ENCODE data around the gene PCYT1A.
"Not testable (repeated sequence)": the region's sequence is repeated elsewhere in the genome, so short reads cannot be mapped to it uniquely, and the experiment has no call there.

DNA sequence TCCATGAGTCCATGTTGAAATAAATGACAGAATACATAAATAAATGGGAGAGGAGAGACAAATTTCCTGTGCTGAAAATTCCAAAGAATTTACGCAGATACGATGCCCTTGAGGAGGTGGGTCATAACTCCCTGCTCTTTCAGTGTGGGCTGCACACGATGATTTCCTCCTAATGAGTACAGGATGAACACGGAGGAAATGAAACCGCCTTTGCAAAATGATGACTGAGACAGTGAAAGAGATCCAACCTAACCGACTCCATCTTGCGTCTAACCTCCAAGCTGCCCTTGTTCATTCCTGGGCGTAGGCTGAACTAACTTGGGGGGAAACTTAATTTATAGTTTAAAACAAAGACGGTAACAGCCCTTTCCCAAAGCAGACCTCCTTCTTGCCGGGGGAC is 15.0 kb upstream of the PCYT1A start:
- TF ChIP-seq POLR2A (IDR thresholded peaks at IDR 0.05; ENCODE audit: low read depth); EP300 (IDR thresholded peaks at IDR 0.05); POLR2AphosphoS5 (IDR thresholded peaks at IDR 0.05): not testable (repeated sequence)
- TF ChIP-seq, protein P1, sequence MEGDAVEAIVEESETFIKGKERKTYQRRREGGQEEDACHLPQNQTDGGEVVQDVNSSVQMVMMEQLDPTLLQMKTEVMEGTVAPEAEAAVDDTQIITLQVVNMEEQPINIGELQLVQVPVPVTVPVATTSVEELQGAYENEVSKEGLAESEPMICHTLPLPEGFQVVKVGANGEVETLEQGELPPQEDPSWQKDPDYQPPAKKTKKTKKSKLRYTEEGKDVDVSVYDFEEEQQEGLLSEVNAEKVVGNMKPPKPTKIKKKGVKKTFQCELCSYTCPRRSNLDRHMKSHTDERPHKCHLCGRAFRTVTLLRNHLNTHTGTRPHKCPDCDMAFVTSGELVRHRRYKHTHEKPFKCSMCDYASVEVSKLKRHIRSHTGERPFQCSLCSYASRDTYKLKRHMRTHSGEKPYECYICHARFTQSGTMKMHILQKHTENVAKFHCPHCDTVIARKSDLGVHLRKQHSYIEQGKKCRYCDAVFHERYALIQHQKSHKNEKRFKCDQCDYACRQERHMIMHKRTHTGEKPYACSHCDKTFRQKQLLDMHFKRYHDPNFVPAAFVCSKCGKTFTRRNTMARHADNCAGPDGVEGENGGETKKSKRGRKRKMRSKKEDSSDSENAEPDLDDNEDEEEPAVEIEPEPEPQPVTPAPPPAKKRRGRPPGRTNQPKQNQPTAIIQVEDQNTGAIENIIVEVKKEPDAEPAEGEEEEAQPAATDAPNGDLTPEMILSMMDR (IDR thresholded peaks at IDR 0.05): not testable (repeated sequence)
